ENCODE measurements around the gene KANSL1.

GRCh38 chr17:46046957-46047356 lies 146.3 kb downstream of the KANSL1 start:
- TF ChIP-seq EZH2phosphoT487 (IDR thresholded peaks at IDR 0.05; ENCODE audit: low read depth, severe bottlenecking, unreplicated experiment) (no peak), CTCF (IDR thresholded peaks at IDR 0.05; ENCODE audit: poor library complexity) (no peak)

Measured in hepatocyte (in vitro differentiated cells).